SK-N-SH (cell line): ENCODE results near the gene MYH15. TPM values are rescaled to one million over a fixed set of nuclear protein-coding genes. Genes with fewer than 3 reads are reported as not detected.

Experiments used
- CHD2 ChIP-seq: fragments of 150-350 bp; IDR thresholded peaks from 2 replicates; pipeline ENCODE4 v1.6.1; 2018; ENCODE audit warnings: low read length; ENCODE audit not compliant: partially characterized antibody
- ELF1 ChIP-seq: IDR thresholded peaks from 2 replicates; pipeline ENCODE4 v1.4.0; 2012
- EP300 ChIP-seq, 2 experiments: IDR thresholded peaks; 2 replicates each; pipeline versions ENCODE4 v1.4.0 to v1.6.1; 2012; ENCODE audit warnings: borderline replicate concordance in 1 of 2, low read depth in 1 of 2, low read length in 1 of 2
- FOXJ3 ChIP-seq: sonication (generic); formaldehyde crosslinking; IDR thresholded peaks from 2 replicates; pipeline ENCODE4 v1.5.1; 2020; ENCODE audit warnings: mild to moderate bottlenecking, missing genetic modification reagents
- FOXM1 ChIP-seq: IDR thresholded peaks from 2 replicates; pipeline ENCODE4 v1.4.0; 2012; ENCODE audit warnings: low read depth, mild to moderate bottlenecking
- GABPA ChIP-seq: IDR thresholded peaks from 2 replicates; pipeline ENCODE4 v1.4.0; 2012; ENCODE audit warnings: low read depth, mild to moderate bottlenecking
- JUND ChIP-seq: IDR thresholded peaks from 2 replicates; pipeline ENCODE4 v1.4.0; 2012
- MEF2A ChIP-seq: IDR thresholded peaks from 2 replicates; pipeline ENCODE4 v1.4.0; 2012; ENCODE audit warnings: low read depth, borderline replicate concordance
- MXI1 ChIP-seq: IDR thresholded peaks from 2 replicates; pipeline ENCODE4 v1.6.1; 2012; ENCODE audit warnings: mild to moderate bottlenecking, low read depth, low read length, improper control_type of control experiment
- NFIC ChIP-seq: IDR thresholded peaks from 2 replicates; pipeline ENCODE4 v1.4.0; 2012; ENCODE audit warnings: borderline replicate concordance
- PBX3 ChIP-seq: IDR thresholded peaks from 2 replicates; pipeline ENCODE4; 2012
- RCOR1 ChIP-seq: fragments of 150-350 bp; IDR thresholded peaks from 2 replicates; pipeline ENCODE4 v1.6.1; 2017; ENCODE audit warnings: antibody characterized with exemption, low read length
- REST ChIP-seq: IDR thresholded peaks from 2 replicates; pipeline ENCODE4 v1.6.1; 2012; ENCODE audit warnings: mild to moderate bottlenecking, low read depth, low read length, moderate library complexity
- RFX5 ChIP-seq: IDR thresholded peaks from 2 replicates; pipeline ENCODE4 v1.6.1; 2012; ENCODE audit warnings: mild to moderate bottlenecking, improper control_type of control experiment, low read length
- RXRA ChIP-seq: IDR thresholded peaks from 2 replicates; pipeline ENCODE4 v1.4.0; 2012; ENCODE audit warnings: low read depth, mild to moderate bottlenecking, borderline replicate concordance
- SMC3 ChIP-seq: IDR thresholded peaks from 2 replicates; pipeline ENCODE4 v1.6.1; 2012; ENCODE audit warnings: low read depth, low read length, improper control_type of control experiment
- TAF1 ChIP-seq: IDR thresholded peaks from 2 replicates; pipeline ENCODE4 v1.6.1; 2012; ENCODE audit warnings: low read depth, mild to moderate bottlenecking, low read length, moderate library complexity, borderline replicate concordance
- TCF12 ChIP-seq: IDR thresholded peaks from 2 replicates; pipeline ENCODE4 v1.4.0; 2012
- TEAD4 ChIP-seq: IDR thresholded peaks from 2 replicates; pipeline ENCODE4 v1.4.0; 2012; ENCODE audit warnings: mild to moderate bottlenecking, borderline replicate concordance; ENCODE audit not compliant: insufficient read depth
- USF2 ChIP-seq: fragments of 150-350 bp; IDR thresholded peaks from 2 replicates; pipeline ENCODE4 v1.6.1; 2017; ENCODE audit warnings: antibody characterized with exemption, low read length, low read depth, borderline replicate concordance
- YY1 ChIP-seq: IDR thresholded peaks from 2 replicates; pipeline ENCODE4 v1.4.0; 2012; ENCODE audit warnings: low read depth, mild to moderate bottlenecking
- polyA plus RNA-seq, 3 experiments: library from polyadenylated mRNA; depleted of rRNA; stranded (reverse); fragments of >200 nt; gene quantifications; 2 replicates each; pipeline ENCODE4 v1.2.3, GENCODE V29; 2012

The MYH15 gene
- polyA plus RNA-seq, 1 of the 3 experiments (the other 2 are of a cell fraction): 2.1 TPM

- TF ChIP-seq REST (no peak), RXRA (no peak), MEF2A (no peak), ELF1 (no peak), EP300 (IDR thresholded peaks at IDR 0.05; ENCODE audit: borderline replicate concordance in 1 of 2, low read depth in 1 of 2, low read length in 1 of 2) (no peak), PBX3 (no peak; the same call in 1 of the 2 replicates), SMC3 (peak; percentile 81), CHD2 (peak; percentile 11), RCOR1 (0 out of 2 replicates have a peak, but pooled peaks have one; percentile 21), GABPA (no peak), RFX5 (0 out of 2 replicates have a peak, but pooled peaks have one; percentile 35), JUND (no peak), NFIC (no peak), TEAD4 (no peak), MXI1 (peak; percentile 68; the same call in 1 of the 2 replicates), USF2 (no peak), FOXJ3 (CRISPR knock-in tag) (no peak), FOXM1 (no peak), TAF1 (no peak), YY1 (no peak), TCF12 (no peak)
Observed at GRCh38 chr3:108406661-108407206, 103.7 kb downstream of the MYH15 start (continued).
